SK-N-SH (cell line): ENCODE measurements around the gene LEMD1. TPM values are rescaled to one million over a fixed set of nuclear protein-coding genes. Genes with fewer than 3 reads are reported as not detected.

Experiments used
- CTCF ChIA-PET: fragments of 300-600, 350-600 bp; formaldehyde crosslinking; extraction: SDS; loops from one replicate; lab custom pipeline; 2021; lab: Yijun Ruan, JAX
- POLR2A ChIA-PET: fragments of 350-600 bp; sonication (Branson Sonifier 250); formaldehyde crosslinking; extraction: SDS; loops from one replicate; lab custom pipeline; 2020; ENCODE audit warnings: antibody characterized with exemption, inconsistent platforms; lab: Yijun Ruan, JAX
- DNase-seq: peaks from one replicate; pipeline ENCODE4 v3.0.0; 2012
- H2AFZ ChIP-seq: fragments of 200-600 bp; sonication (generic); 2 replicates; pipeline ENCODE4 v1.8.1; 2016; ENCODE audit warnings: antibody characterized with exemption, mild to moderate bottlenecking, low read depth
- H3F3A ChIP-seq: fragments of 200-600 bp; sonication (generic); replicated peaks from 2 replicates; pipeline ENCODE3; 2016; ENCODE audit warnings: antibody characterized with exemption, mild to moderate bottlenecking; ENCODE audit not compliant: insufficient read depth
- H3K27ac ChIP-seq, 2 experiments: fragments of 200-500 bp in 1 of 2; fragments of 200-600 bp in 1 of 2; sonication (Bioruptor generic) in 1 of 2; sonication (generic), shearing (Covaris generic) in 1 of 2; 2 replicates each; pipeline versions ENCODE4 v1.5.1 to v1.6.1; 2014 to 2016; ENCODE audit warnings: low read depth in 2 of 2, inconsistent platforms in 1 of 2, low read length in 1 of 2, mild to moderate bottlenecking in 1 of 2, mixed read lengths in 1 of 2
- H3K27me3 ChIP-seq: fragments of 200-600 bp; sonication (generic), shearing (Covaris generic); 2 replicates; pipeline ENCODE4 v1.6.1; 2016; ENCODE audit warnings: mixed run types; ENCODE audit not compliant: insufficient read depth
- H3K36me3 ChIP-seq, 2 experiments: fragments of 200-500 bp in 1 of 2; fragments of 200-600 bp in 1 of 2; sonication (Bioruptor generic) in 1 of 2; sonication (generic) in 1 of 2; replicated peaks in 1 of 2; 2 replicates each; pipeline versions ENCODE3 to v1.5.1; 2014 to 2016; ENCODE audit warnings: low read length in 1 of 2, mild to moderate bottlenecking in 1 of 2; ENCODE audit not compliant: insufficient read depth in 2 of 2, control insufficient read depth in 1 of 2
- H3K4me1 ChIP-seq, 2 experiments: fragments of 200-500 bp in 1 of 2; fragments of 200-600 bp in 1 of 2; sonication (Bioruptor generic) in 1 of 2; sonication (generic), shearing (Covaris generic) in 1 of 2; 2 replicates each; pipeline versions ENCODE4 v1.5.1 to v1.6.1; 2014 to 2016; ENCODE audit warnings: low read depth in 1 of 2, low read length in 1 of 2, mixed run types in 1 of 2; ENCODE audit not compliant: insufficient read depth in 2 of 2, control insufficient read depth in 1 of 2
- H3K4me2 ChIP-seq: fragments of 200-600 bp; sonication (generic), shearing (Covaris generic); 2 replicates; pipeline ENCODE4 v1.6.1; 2017; ENCODE audit warnings: mixed run types
- H3K4me3 ChIP-seq, 2 experiments: fragments of 200-500 bp in 1 of 2; fragments of 200-600 bp in 1 of 2; sonication (Bioruptor generic) in 1 of 2; sonication (generic), shearing (Covaris generic) in 1 of 2; 2 replicates each; pipeline versions ENCODE4 v1.5.1 to v1.8.1; 2014 to 2016; ENCODE audit warnings: low read depth in 2 of 2, inconsistent platforms in 1 of 2, low read length in 1 of 2, mild to moderate bottlenecking in 1 of 2, mixed read lengths in 1 of 2, moderate library complexity in 1 of 2
- H3K79me2 ChIP-seq: fragments of 200-600 bp; sonication (generic); 2 replicates; pipeline ENCODE4 v1.8.1; 2017; ENCODE audit warnings: mild to moderate bottlenecking; ENCODE audit not compliant: insufficient read depth
- H3K9ac ChIP-seq: fragments of 200-600 bp; sonication (generic); 2 replicates; pipeline ENCODE4 v1.6.1; 2017; ENCODE audit warnings: mixed run types
- H3K9me2 ChIP-seq: fragments of 200-600 bp; sonication (generic); 2 replicates; pipeline ENCODE4 v1.6.1; 2017; ENCODE audit warnings: mixed run types
- H3K9me3 ChIP-seq: fragments of 200-600 bp; sonication (generic); 2 replicates; pipeline ENCODE4 v1.6.1; 2017; ENCODE audit warnings: mixed run types, mild to moderate bottlenecking, moderate library complexity
- H4K20me1 ChIP-seq: fragments of 200-600 bp; sonication (generic); 2 replicates; pipeline ENCODE4 v1.6.1; 2017; ENCODE audit warnings: mild to moderate bottlenecking, mixed run types; ENCODE audit not compliant: insufficient read depth
- CHD2 ChIP-seq: fragments of 150-350 bp; IDR thresholded peaks from 2 replicates; pipeline ENCODE4 v1.6.1; 2018; ENCODE audit warnings: low read length; ENCODE audit not compliant: partially characterized antibody
- ELF1 ChIP-seq: IDR thresholded peaks from 2 replicates; pipeline ENCODE4 v1.4.0; 2012
- NFIC ChIP-seq: IDR thresholded peaks from 2 replicates; pipeline ENCODE4 v1.4.0; 2012; ENCODE audit warnings: borderline replicate concordance
- NRF1 ChIP-seq: IDR thresholded peaks from 2 replicates; pipeline ENCODE4 v1.6.1; 2012; ENCODE audit warnings: low read depth, mild to moderate bottlenecking, low read length
- PBX3 ChIP-seq: IDR thresholded peaks from 2 replicates; pipeline ENCODE4; 2012
- RAD21 ChIP-seq: IDR thresholded peaks from 2 replicates; pipeline ENCODE4 v1.6.1; 2012; ENCODE audit warnings: mild to moderate bottlenecking, low read length
- RCOR1 ChIP-seq: fragments of 150-350 bp; IDR thresholded peaks from 2 replicates; pipeline ENCODE4 v1.6.1; 2017; ENCODE audit warnings: antibody characterized with exemption, low read length
- RXRA ChIP-seq: IDR thresholded peaks from 2 replicates; pipeline ENCODE4 v1.4.0; 2012; ENCODE audit warnings: low read depth, mild to moderate bottlenecking, borderline replicate concordance
- SMC3 ChIP-seq: IDR thresholded peaks from 2 replicates; pipeline ENCODE4 v1.6.1; 2012; ENCODE audit warnings: low read depth, low read length, improper control_type of control experiment
- TCF12 ChIP-seq: IDR thresholded peaks from 2 replicates; pipeline ENCODE4 v1.4.0; 2012
- YY1 ChIP-seq: IDR thresholded peaks from 2 replicates; pipeline ENCODE4 v1.4.0; 2012; ENCODE audit warnings: low read depth, mild to moderate bottlenecking
- whole genome bisulfite sequencing: methylation state at CpG from one replicate; pipeline ENCODE4 v1.1.6; 2017; ENCODE audit warnings: low lambda C conversion rate; 5-methylcytosine and 5-hydroxymethylcytosine counted together
- polyA plus RNA-seq, 3 experiments: library from polyadenylated mRNA; depleted of rRNA; stranded (reverse); fragments of >200 nt; gene quantifications; 2 replicates each; pipeline ENCODE4 v1.2.3, GENCODE V29; 2012
- TF ChIP-seq, protein P1 (sequence below): IDR thresholded peaks from 2 replicates; pipeline ENCODE4 v1.4.0; 2012; ENCODE audit warnings: low read depth, borderline replicate concordance
- TF ChIP-seq, protein P2 (sequence below): fragments of 200-600 bp; sonication (generic); IDR thresholded peaks from 2 replicates; pipeline ENCODE4 v1.6.1; 2017; ENCODE audit warnings: antibody characterized with exemption, mild to moderate bottlenecking, moderate library complexity

LEMD1 gene
- polyA plus RNA-seq, 1 of the 3 experiments (the other 2 are of a cell fraction): not detected

DNA sequence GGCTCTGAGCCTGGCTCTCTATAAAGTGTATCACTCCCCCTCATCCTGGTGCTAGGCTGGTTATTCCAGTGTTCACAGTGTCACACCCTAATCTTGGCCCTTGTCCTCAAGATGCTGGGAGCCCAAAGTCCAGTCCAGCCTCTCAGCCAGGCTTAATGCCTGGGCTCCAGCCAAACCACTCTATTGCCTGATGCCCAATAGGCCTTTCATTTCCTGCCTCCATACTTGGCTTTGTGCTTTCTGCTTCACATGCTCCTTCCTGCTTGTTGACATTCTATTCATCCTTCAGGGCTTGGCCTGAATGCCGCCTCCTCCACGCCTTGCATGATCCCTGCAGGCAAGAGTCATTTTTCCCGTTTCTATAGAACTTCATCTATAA is 66.8 kb downstream of the LEMD1 start:
- Histone ChIP-seq H3K79me2 (no peaks in the 10 kb centered on the region), H2AFZ (no peak overlapping the region), H3K4me3 (no peak overlapping the region), H3K27ac (no peak overlapping the region), H3K27me3 (no peaks in the 10 kb centered on the region; the same call in 1 of the 2 replicates), H3K36me3 (no peaks in the 10 kb centered on the region), H3K4me2 (no peak overlapping the region), H3K9me2 (no peaks in the 10 kb centered on the region), H4K20me1 (no peaks in the 10 kb centered on the region), H3K4me1 (peaks cover 0 to 8% of the 10 kb centered on the region in 2 experiments; a peak in 1 of 4 replicates), H3K9ac (no peak overlapping the region), H3F3A (no peaks in the 10 kb centered on the region), H3K9me3 (no peaks in the 10 kb centered on the region)
- CTCF ChIA-PET: interaction anchor here (0.6 to 4.5 kb wide), 40 partner anchors 8 to 381 kb away, joined by 3 to 91 read pairs (median 6); no protein-coding TSS in a partner anchor
- DNase-seq: no peak
- TF ChIP-seq NRF1 (no peak), TCF12 (no peak), ELF1 (no peak)
- TF ChIP-seq, protein P1, sequence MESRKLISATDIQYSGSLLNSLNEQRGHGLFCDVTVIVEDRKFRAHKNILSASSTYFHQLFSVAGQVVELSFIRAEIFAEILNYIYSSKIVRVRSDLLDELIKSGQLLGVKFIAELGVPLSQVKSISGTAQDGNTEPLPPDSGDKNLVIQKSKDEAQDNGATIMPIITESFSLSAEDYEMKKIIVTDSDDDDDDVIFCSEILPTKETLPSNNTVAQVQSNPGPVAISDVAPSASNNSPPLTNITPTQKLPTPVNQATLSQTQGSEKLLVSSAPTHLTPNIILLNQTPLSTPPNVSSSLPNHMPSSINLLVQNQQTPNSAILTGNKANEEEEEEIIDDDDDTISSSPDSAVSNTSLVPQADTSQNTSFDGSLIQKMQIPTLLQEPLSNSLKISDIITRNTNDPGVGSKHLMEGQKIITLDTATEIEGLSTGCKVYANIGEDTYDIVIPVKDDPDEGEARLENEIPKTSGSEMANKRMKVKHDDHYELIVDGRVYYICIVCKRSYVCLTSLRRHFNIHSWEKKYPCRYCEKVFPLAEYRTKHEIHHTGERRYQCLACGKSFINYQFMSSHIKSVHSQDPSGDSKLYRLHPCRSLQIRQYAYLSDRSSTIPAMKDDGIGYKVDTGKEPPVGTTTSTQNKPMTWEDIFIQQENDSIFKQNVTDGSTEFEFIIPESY: no peak
- TF ChIP-seq, protein P2, sequence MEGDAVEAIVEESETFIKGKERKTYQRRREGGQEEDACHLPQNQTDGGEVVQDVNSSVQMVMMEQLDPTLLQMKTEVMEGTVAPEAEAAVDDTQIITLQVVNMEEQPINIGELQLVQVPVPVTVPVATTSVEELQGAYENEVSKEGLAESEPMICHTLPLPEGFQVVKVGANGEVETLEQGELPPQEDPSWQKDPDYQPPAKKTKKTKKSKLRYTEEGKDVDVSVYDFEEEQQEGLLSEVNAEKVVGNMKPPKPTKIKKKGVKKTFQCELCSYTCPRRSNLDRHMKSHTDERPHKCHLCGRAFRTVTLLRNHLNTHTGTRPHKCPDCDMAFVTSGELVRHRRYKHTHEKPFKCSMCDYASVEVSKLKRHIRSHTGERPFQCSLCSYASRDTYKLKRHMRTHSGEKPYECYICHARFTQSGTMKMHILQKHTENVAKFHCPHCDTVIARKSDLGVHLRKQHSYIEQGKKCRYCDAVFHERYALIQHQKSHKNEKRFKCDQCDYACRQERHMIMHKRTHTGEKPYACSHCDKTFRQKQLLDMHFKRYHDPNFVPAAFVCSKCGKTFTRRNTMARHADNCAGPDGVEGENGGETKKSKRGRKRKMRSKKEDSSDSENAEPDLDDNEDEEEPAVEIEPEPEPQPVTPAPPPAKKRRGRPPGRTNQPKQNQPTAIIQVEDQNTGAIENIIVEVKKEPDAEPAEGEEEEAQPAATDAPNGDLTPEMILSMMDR: no peak
- TF ChIP-seq, all 33 proteins: peak for 0
- POLR2A ChIA-PET: no interaction called here
- 82% methylated on average over 3 of the region's 3 CpGs for WGBS

- Histone ChIP-seq H2AFZ (no peak overlapping the region), H3K9me2 (no peaks in the 10 kb centered on the region)
- CTCF ChIA-PET: interaction anchor here (0.6 to 4.5 kb wide), 64 partner anchors 8 to 380 kb away, joined by 3 to 91 read pairs (median 4); partner anchors contain the start of gene CDK18
- TF ChIP-seq PBX3 (peak; percentile 36), RCOR1 (no peak), CHD2 (no peak), YY1 (no peak), RXRA (no peak), NRF1 (no peak), RAD21 (peak; percentile 67), NFIC (no peak), SMC3 (peak; percentile 83)
- TF ChIP-seq, protein P2: peak; percentile 96
- TF ChIP-seq, all 33 proteins: peak for 4
- no peaks in the 10 kb centered on the region for H3F3A ChIP-seq
- H3K4me1 ChIP-seq: peaks cover 0 to 8% of the 10 kb centered on the region in 2 experiments; a peak in 1 of 4 replicates
- H3K27me3 ChIP-seq: no peaks in the 10 kb centered on the region; the same call in 1 of the 2 replicates
- H3K27ac ChIP-seq: no peak overlapping the region
- peak; percentile 56 for DNase-seq
- H3K9me3 ChIP-seq: no peaks in the 10 kb centered on the region
- no peak overlapping the region for H3K9ac ChIP-seq
- POLR2A ChIA-PET: no interaction called here
- no peaks in the 10 kb centered on the region for H3K36me3 ChIP-seq
- WGBS: 39% methylated on average over 5 of the region's 5 CpGs
- no peaks in the 10 kb centered on the region for H4K20me1 ChIP-seq
- no peak overlapping the region for H3K4me3 ChIP-seq
- no peak overlapping the region for H3K4me2 ChIP-seq
- no peaks in the 10 kb centered on the region for H3K79me2 ChIP-seq
These were observed 67.4 kb downstream of the LEMD1 start for GRCh38 chr1:205354259-205355074.
